Measurements from ENCODE around the gene ANKLE1.

The ANKLE1 gene

DNA sequence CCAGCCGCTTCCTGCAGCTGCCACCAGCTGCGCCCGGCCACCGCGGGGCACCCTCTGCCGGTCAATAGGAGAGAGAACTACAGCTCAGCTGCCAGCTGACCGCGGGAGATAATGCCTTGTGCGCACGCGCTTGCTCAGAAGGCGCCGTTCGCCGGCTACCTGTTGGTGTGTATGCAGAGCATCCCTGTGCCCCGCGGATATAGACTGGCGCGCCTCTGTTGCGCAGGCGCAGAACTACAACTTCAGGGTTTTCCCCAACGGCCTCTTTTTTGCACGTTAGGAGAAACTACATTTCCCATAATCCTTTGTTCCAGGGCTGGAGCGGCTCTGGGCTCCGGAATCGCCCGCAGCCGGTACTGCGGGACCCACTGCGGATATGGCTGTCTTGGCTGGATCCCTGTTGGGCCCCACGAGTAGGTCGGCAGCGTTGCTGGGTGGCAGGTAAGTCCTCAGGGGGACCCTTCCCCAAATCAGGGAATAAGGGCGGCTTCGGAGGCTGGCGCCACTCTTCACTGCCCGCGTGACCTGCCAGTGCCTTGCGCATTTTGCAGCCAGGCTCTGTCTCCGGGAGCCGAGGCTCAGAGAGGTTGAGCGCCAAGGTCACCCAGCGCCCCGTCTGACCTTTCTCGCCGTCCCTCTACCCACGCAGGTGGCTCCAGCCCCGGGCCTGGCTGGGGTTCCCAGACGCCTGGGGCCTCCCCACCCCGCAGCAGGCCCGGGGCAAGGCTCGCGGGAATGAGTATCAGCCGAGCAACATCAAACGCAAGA lies 24.0 kb downstream of the ANKLE1 start, which contains the start of gene MRPL34:
TSS of gene MRPL34 (plus strand) at position 356 of the 768 bp plus-strand sequence. CDS start at position 377, 21 bp downstream.
- peak; percentile 91 for DNase-seq (ENCODE audit: low read depth)

DNA sequence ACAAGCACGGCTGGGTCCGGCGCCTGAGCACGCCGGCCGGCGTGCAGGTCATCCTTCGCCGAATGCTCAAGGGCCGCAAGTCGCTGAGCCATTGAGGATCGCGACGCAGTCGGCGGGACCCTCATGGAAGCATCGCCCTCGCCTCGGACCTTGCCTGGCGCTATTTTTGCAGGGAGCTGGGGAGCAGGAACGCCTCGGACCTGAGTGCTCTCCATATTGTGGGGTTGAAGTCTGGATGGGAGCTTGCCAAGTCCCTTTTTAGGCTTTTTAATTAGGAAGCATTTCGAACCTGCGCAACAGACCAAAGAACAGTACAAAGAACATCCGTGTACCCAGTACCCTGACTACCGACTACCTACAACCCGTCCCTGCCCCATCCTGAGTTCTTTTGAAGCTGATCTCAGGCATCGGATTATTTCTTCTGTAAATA lies 24.6 kb downstream of the ANKLE1 start:
- no peak for DNase-seq (ENCODE audit: low read depth)

DNA sequence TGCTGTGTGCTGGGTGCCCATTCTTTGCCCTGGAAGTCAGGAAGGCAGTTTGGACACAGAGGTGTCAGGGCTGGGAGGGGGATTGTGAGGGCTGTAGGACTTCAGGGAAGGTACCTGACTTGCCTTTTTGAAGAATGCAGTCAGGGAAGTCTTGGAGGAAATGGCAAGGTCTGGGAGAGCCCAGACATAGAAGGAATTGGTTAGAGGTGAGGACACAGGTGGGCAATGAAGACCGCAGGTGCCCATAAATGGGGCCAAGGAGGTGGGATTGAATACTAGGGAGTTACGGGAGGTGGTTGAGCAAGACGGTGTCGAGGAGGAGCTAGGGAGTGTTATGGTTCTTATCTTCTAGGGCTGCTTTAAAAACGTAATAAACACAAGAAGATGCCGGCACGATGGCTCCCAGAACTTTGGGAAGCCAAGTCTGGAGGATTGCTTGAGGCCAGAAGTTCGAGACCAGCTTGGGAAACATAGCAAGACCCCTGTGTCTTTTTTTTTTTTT lies 26.2 kb downstream of the ANKLE1 start:
- no peak for DNase-seq (ENCODE audit: low read depth)

DNA sequence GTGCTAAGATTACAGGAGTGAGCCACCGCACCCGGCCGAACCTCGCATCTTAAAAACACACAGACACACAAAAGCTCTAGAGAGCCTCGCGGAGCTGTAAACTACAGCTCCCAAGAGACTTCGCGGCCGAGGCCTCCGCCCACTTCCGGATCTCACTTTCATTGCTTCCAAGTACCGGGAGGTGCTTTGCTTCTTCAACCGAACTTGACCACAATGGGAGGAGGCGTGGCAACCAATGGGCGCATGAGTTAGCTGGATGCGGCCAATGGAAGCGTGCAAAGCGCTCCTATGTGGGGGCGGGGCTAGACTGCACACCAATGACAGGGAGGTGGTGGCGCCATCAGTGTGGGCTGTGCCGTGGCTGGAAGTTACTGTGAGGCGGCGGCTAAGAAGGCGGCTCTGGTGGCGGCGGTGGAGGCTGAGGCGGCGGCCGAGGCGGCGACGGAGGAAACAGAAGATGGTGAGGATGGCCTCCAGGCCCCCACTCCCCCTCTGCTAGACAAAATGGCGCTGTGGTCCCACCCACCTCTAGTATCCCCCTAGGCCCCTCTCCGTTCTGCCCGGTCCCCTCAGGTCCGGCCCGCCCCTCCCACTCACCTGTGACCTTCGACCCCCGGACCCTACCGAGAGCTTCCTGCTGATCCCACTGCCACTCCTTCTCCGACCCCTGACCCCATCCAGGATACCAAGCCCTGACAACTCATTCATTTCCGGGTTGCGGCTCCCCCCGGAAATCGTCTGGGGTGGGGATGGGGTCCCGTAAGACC lies 27.7 kb downstream of the ANKLE1 start, which contains the start of gene DDA1:
TSS of gene DDA1 (plus strand) at position 366 of the 767 bp plus-strand sequence. CDS start at position 458, 92 bp downstream.
- peak; percentile 99 for DNase-seq (ENCODE audit: low read depth)

DNA sequence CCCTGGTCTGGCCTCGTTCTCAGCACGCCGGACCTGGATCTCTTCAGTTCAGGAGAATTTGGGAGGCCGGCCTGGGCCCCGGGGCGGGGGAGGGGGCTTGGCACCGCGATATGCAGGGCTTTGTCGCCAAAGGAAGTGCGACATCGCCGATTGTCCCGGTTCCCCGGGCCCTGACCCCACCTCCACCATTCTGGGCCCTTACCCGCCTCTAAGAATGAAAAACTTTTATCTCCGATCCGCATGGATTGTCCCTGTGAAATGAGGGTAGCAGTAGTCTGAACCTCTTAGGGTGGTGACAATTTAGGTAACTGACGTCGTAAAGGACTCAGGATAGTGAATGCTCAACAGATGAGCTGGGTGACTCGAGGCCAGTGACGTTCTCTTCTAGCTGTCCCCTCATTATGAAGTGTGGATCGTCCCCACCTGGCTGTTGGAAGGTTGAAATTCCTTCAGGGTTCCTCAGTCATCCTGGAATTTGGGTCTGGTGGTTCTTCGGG lies 28.3 kb downstream of the ANKLE1 start:
- no peak for DNase-seq (ENCODE audit: low read depth)

DNA sequence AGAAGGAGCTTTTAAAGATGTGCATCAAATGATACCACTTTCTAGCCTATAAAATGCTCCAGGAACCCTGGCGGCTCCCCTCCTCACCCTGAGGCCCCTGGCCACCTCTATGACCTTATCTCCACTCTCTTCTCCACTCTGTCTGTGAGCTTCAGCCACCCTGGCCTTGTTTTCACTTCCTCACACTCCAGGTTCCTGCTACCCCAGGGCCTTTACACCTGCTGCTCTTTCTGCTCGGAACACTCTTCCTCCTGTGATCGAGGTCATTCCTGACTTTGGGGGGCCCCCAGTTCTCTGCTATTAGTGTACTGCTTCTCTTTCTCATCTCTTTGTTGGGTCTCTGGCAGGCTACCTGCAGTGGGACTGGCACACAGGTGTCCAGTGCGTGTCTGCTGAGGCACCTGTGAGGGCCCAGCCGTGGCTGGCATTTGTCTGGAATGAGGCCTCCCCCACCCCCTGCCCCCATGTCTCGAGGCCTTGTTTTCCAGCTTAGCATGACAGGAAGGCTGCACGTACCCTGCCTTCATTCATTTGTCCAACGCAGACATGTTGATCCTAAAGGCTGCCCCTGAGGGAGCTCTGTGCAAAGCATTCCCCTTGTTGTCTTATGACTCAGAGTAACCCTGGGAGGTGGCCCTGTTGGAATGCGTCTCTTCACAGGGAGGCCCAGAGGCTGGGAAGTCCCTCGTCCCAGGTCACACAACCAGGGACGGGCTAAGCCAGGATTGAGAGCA lies 29.9 kb downstream of the ANKLE1 start:
- DNase-seq (ENCODE audit: low read depth) = no peak

DNA sequence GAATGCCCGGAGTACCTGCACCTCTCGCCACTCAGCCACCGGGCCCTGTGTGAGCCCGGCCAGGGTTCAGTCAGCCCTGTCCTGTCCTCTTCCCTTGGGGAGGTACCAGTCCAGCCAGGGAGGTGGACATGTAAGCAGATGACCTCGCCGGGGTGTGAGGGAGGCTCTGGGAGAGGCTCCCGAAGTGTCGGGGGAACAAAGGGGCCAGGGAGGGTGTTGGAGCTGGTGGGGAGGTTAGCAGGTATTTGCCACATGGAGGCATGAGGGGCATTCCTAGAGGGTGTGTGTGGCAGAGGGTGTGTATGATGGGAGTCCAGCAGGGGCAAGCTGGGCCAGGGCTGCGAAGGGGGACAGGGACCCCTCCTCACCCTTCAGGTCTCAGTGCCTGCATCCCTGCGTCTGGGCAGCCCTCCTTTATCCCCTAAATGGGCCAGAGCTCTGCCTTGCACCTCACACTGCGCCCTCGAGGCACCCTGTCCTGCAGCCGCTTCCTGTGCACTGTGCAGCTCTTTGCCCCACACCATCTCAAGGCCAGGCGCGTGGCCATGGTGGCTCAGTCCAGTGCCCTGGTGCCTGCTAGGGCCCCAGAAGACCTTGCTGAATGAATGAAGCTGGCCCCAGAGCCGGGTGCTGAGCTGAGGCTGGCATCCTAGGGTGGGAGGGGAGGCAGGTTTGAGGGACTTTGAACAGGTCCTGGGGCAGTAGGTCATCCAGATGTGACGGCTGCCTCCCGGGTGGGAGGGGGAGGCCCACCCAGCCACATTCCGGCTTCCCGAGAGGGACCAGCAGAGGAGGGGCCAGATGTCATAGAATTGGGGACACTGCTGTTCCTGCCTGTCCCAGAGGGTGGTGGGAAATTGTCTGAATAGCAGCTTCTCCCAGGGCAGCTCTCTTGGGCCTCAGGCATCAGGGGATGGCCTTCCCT lies 30.8 kb downstream of the ANKLE1 start:
- no peak for DNase-seq (ENCODE audit: low read depth)

DNA sequence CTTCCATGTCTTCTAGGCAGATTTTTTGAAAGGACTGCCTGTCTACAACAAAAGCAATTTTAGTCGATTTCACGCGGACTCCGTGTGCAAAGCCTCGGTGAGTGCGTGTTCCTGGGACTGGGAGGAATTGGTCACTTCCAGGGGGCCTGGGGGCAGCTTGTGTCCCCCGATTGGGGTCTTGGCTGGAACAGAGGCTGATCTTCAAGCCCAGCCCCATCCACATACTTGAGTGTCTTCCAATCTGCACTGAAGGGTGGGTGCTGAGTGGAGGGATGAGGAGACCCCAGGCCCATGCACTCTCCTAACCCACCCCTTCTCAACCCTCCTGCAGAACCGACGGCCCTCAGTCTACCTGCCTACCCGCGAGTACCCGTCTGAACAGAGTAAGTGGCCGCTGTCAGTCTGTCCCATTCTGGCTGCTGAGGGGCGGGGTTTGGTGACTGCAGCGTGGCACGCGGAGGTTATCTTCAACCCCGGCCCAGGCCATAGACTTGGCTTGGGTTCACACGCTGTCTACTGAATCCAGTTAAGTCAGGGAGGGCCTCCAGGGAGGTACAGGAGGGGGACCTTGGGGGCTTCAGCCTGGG lies 32.4 kb downstream of the ANKLE1 start:
- no peak for DNase-seq (ENCODE audit: low read depth)

DNA sequence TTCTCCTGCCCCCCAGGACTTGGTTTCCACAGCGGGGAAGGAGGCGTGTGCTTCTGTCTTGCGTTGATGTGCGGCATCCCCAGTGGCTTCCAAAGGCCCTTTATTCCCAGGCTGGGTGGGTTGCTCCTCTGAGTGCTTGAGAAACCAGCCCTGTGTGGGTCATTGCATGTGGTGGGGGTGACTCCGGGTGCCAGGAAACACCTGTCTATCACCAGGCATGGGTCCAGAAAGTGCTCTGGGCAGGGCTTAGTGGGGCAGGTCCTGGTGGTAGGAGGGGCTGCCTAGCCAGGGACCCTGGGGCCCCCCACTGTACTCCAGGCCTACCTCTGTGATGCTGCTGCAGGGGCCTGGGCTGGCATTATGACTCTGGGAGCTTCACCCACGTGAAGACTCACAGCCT lies 37.3 kb downstream of the ANKLE1 start:
- no peak for DNase-seq (ENCODE audit: low read depth)

DNA sequence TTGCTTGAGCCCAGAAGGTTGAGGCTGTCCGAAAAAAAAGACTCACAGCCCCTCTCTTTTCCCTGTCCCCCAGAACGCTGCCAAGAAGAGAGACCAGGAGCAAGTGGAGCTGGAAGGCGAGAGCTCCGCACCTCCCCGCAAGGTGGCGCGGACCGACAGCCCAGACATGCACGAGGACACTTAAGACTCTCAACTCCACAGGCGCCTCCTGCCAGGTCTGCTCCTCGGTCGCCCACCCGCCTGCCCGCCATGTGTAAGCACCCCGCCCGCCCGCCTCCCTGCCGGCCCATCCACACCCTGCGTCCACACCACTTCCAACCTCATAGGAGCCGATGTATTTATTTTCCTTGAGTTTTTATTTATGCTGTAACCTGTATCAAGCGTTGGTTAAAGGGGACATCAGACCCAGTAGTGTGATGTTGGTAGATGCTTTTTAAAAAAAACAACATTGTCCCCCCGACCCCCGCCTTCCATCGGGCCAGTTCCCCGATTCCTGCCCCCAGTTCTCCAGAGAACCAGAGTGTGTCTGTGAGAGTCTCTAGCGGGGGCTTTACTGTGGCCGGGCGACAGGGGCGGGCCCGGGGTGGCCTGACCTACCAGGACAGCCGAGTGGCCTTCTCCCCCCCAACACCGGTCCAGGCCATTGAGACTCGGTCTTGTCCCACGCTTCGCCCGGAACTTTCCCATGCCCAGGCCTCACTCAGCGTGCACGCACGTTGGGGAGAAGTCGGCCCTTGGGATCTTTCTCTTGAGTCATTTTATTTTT lies 38.0 kb downstream of the ANKLE1 start:
- DNase-seq (ENCODE audit: low read depth) = no peak

DNA sequence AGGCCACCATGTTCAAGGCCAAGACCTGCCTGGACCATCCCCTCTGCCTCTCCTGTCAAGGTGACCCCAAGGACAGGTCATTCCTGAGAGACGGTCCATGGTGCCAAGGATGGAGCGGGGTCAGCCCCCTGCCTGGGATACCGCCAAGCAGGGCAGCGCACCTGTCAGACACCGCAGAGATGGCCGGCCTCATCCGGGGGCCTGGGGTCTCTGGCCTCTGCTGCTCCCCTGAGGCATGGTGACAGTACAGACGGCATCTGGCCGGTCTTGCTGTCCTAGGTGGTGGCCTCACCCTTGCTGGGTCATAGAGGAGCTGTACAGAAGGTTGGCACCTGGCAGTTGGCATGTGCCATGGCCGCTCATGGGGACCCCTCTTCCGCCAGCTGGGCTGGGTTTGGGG lies 38.7 kb downstream of the ANKLE1 start:
- no peak for DNase-seq (ENCODE audit: low read depth)

DNA sequence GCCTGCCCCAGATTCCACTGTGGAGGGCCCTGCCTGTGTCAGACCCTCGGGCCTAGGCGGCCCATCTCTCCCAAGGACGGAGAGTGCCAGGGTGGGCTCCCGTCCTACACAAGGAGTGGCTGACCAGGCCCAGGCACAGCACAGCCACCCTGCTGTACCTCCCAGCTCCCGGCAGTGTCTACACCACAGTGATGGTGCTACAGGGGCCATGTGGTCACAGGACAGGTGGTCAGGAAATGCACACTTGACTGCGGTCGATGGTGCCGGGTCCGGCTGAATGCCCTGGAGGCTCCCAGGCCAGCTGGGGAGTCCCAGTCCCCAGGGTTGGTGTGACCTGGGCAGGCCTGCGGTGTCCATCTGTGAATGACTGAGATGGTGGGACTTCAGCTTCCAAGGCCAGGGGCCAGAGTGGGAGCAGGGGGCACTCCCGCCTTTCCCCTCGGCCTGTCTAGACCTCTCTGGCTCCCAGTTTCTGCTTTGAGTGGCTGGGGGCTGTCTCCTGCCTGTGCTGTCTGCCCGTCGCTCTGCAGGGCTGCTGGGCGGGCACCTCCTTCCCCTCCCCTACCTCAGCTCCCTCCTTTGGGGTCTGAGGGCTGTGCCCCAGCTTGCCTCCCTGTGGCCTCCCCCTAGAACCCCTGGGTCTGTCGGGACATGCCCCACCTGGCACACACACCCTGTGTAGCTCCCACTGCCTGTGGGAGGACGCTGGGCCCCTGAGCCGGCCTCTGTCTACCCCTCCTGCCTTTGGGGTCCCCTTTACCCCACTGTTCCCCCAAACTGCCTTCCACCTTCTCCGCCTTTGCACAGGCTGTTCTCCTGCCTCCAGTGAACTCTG lies 40.2 kb downstream of the ANKLE1 start:
- DNase-seq (ENCODE audit: low read depth) = no peak

DNA sequence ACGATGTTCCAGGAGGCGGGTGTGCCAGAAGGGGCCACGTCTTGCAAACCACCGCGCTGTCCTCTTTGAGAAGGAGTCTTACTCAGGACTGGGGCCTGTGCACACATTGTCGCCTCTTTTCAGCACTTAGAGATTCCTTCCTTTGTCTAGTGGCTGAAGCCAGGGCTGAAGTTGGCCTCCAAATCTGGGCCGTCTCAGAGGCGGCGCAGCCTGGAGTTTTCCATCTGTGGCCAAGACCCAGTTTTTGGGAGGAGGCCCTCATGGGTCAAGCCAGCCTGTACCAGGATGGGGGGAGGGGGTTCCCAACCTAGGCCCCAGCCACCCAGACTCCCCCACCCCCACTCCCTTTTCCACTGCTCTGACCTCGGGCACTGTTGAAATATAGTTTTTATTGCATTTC lies 41.2 kb downstream of the ANKLE1 start:
- no peak for DNase-seq (ENCODE audit: low read depth)

DNA sequence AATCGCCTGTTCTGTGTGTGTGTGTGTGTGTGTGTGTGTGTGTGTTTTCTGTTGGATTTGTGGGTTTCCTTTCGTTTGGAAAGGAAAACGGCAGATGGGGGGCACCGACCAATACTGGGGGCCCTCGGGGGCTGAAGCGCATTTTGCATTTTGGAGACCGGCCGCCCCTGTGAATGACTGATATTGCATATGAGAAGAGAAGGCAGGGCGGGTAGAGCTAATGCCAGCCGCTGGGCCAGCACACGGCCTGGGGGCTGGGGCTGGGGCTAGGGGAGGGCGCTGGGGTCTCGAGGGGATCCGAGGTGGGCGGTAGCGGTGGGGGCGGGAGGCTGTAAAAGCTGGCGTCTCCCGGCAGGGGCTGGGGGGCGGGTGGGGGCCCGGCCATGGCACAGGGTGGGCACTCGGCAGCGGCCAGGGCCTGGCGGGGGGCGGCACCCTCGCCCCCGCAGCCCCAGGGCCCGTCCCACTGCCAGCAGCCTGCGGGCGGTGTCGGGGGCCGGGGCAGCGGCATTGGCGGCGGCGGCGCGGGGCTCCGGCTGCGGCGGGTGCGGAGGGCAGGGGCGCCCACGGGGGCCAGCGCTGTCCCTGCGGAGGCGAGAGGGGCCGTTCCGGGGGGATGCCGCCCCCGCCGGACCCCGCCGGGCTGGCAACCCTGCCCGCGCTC lies 41.7 kb downstream of the ANKLE1 start:
- no peak for DNase-seq (ENCODE audit: low read depth)

DNA sequence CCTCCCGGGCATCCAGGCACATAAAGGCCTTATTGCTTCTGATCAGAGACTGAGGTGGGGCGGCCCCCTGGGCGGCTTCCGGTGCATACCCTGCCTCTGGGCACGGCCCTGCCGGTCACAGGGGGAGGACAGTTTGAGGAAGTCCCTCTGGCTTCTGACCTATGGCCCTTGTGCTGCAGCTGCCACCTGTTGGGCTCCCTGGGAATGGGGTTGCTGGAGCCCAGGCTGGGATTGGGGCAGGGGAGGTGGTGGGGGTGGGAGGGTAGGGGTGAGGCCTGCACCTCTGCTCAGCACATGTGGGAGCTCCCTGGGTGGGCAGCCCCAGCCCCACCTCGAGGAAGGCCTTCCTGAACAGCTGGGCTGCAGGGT lies 42.2 kb downstream of the ANKLE1 start:
- DNase-seq (ENCODE audit: low read depth) = no peak

DNA sequence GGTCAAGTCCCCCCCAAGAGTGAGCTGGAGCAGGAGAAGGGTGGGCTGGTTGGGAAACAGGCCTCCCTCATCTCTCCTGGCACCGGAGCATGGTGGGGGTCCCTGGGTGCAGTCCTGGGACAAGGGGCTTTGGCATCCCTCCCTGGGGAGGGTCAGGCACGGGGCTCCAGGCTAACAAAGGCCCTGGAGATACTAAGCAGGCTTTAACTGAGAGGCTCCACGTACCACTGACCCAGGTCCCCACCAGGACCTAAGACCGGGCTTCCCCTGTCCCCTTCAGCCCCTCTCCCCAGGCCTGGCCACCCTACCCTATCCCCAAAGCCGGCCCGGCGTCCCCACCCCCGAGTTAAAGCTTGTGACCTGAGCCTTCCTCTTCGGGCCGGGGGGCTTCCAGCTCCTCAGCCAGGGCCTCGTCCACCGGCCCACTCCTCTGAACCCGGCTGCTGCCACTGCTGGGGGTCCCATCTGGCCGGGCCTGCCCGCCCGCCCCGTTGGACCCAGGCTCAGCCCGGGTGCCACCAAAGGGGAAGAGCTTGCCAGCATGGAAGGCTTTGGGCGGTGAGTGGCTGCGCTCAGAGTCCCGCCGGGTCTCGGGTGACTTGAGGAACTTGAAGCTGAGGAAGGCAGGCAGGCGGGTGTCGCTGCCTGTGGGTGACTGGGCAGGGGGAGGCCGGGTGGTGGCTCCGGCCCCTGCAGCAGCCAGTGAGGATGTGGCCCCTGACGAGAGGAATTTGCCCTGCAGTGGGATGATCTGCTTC lies 42.8 kb downstream of the ANKLE1 start:
- no peak for DNase-seq (ENCODE audit: low read depth)

DNA sequence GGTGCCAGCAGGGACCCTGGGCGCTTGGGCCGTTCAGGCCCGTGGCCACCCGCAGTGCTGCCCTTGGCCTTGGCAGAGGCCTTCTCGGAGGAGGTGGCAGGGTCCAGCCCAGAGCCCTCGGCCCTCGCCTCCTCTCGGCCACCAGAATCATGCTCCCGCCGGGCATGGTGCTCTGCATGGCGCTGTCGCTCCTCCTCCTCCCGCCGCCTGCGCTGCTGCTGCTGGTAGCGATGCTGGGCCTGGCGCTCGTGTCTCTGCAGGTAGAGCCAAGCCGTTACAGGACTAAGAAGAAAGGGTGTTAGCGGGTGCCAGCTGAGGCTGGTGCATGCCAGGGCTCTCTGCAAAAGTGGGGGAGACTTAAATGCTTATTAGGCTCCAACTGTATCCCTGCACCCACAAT lies 43.4 kb downstream of the ANKLE1 start:
- no peak for DNase-seq (ENCODE audit: low read depth)

Data from stimulated activated CD8-positive, alpha-beta memory T cell treated with anti-CD3 and anti-CD28 coated beads, Interleukin-4, amount 100 ng/mL, for 24 hours (primary cell).